Nephron (organoid): Measurements from ENCODE around the gene CAMTA2.
A peak's percentile ranks its signal among the peaks of the same experiment; 100 is the strongest.

ENCODE experiments used
- H3K27ac Mint-ChIP-seq, 3 experiments: 2 replicates each; pipeline ENCODE4 v1.8.0; 2020; ENCODE audit warnings: mixed read lengths in 3 of 3, mild to moderate bottlenecking in 2 of 3, moderate library complexity in 1 of 3
- H3K27me3 Mint-ChIP-seq: 2 replicates; pipeline ENCODE4 v1.8.0; 2021; ENCODE audit warnings: low read depth, mild to moderate bottlenecking, moderate library complexity, mixed read lengths
- H3K36me3 Mint-ChIP-seq: 2 replicates; pipeline ENCODE4 v1.8.0; 2020; ENCODE audit warnings: low read depth, mixed read lengths
- H3K4me1 Mint-ChIP-seq: 2 replicates; pipeline ENCODE4 v1.8.0; 2020; ENCODE audit warnings: mixed read lengths
- H3K4me3 Mint-ChIP-seq, 3 experiments: 2 replicates each; pipeline ENCODE4 v1.8.0; 2020; ENCODE audit warnings: mild to moderate bottlenecking in 3 of 3, mixed read lengths in 3 of 3, moderate library complexity in 2 of 3
- H3K9me3 Mint-ChIP-seq: 2 replicates; pipeline ENCODE4 v1.8.0; 2020; ENCODE audit warnings: mixed read lengths
- CTCF ChIP-seq, 3 experiments: fragments of 200-600 bp; sonication (generic); IDR thresholded peaks; one replicate each; pipeline ENCODE4 v1.5.0; 2021; ENCODE audit warnings: antibody characterized with exemption in 3 of 3; ENCODE audit not compliant: unreplicated experiment in 3 of 3

CAMTA2 gene

GRCh38 chr17:4940555-4941318 is 46.7 kb downstream of the CAMTA2 start:
- peak overlapping the region; percentile 99 to 100 (median 100) for H3K27ac Mint-ChIP-seq
- no peaks in the 10 kb centered on the region for H3K9me3 Mint-ChIP-seq
- H3K36me3 Mint-ChIP-seq: peaks cover 51% of the 10 kb centered on the region
- H3K27me3 Mint-ChIP-seq: no peaks in the 10 kb centered on the region
- TF ChIP-seq CTCF (IDR thresholded peaks at IDR 0.05; ENCODE audit: unreplicated experiment in 3 of 3): no peak
- H3K4me3 Mint-ChIP-seq: peak overlapping the region; percentile 91 to 98 (median 93)
- peaks cover 54% of the 10 kb centered on the region for H3K4me1 Mint-ChIP-seq

GRCh38 chr17:4939796-4940554 is 47.5 kb downstream of the CAMTA2 start, which contains the start of the genes RNF167 and SLC25A11:
Gene RNF167, plus strand, starts transcription at chr17:4940268. Its CDS starts 642 bp downstream, at chr17:4940910.
Gene SLC25A11, minus strand, starts transcription at chr17:4940046. Its CDS starts 136 bp downstream, at chr17:4939910.
- TF ChIP-seq CTCF (IDR thresholded peaks at IDR 0.05; ENCODE audit: unreplicated experiment in 3 of 3): no peak
- Mint-ChIP-seq H3K4me3 (peak within 1 kb of the TSS; percentile 91 to 98 (median 93)), H3K27me3 (no peaks in the 10 kb centered on the region), H3K27ac (peak within 1 kb of the TSS; percentile 99 to 100 (median 100)), H3K4me1 (peaks cover 47% of the 10 kb centered on the region), H3K9me3 (no peaks in the 10 kb centered on the region), H3K36me3 (peaks cover 43% of the 10 kb centered on the region)

- Mint-ChIP-seq H3K27ac (peak overlapping the region; percentile 97 to 100 (median 99)), H3K4me3 (peak overlapping the region; percentile 91 to 98 (median 93)), H3K36me3 (peaks cover 38% of the 10 kb centered on the region), H3K27me3 (no peaks in the 10 kb centered on the region), H3K9me3 (no peaks in the 10 kb centered on the region), H3K4me1 (peaks cover 47% of the 10 kb centered on the region)
- no peak for TF ChIP-seq CTCF (IDR thresholded peaks at IDR 0.05; ENCODE audit: unreplicated experiment in 3 of 3)
Measured at GRCh38 chr17:4939546-4939795, 48.0 kb downstream of the CAMTA2 start.

- H3K4me1 Mint-ChIP-seq: peaks cover 47% of the 10 kb centered on the region
- TF ChIP-seq CTCF (IDR thresholded peaks at IDR 0.05; ENCODE audit: unreplicated experiment in 3 of 3): no peak
- H3K27ac Mint-ChIP-seq: peak overlapping the region; percentile 97 to 100 (median 99)
- H3K27me3 Mint-ChIP-seq: no peaks in the 10 kb centered on the region
- no peaks in the 10 kb centered on the region for H3K9me3 Mint-ChIP-seq
- peaks cover 33% of the 10 kb centered on the region for H3K36me3 Mint-ChIP-seq
- H3K4me3 Mint-ChIP-seq: peak overlapping the region; percentile 91 to 98 (median 93)
Measured at GRCh38 chr17:4938688-4939545, 48.6 kb downstream of the CAMTA2 start.

GRCh38 chr17:4938069-4938491 is 49.4 kb downstream of the CAMTA2 start:
- no peak for TF ChIP-seq CTCF (IDR thresholded peaks at IDR 0.05; ENCODE audit: unreplicated experiment in 3 of 3)
- Mint-ChIP-seq H3K27me3 (no peaks in the 10 kb centered on the region), H3K4me1 (peaks cover 45% of the 10 kb centered on the region), H3K27ac (peak overlapping the region; percentile 72 to 100 (median 99)), H3K9me3 (no peaks in the 10 kb centered on the region), H3K4me3 (peak overlapping the region; percentile 91 to 98 (median 93)), H3K36me3 (peaks cover 28% of the 10 kb centered on the region)
